Upper lobe of right lung (tissue), 1 donor: ENCODE measurements around the gene ERC1. TPM values are rescaled to one million over a fixed set of nuclear protein-coding genes. Genes with fewer than 3 reads are reported as not detected.

Source experiments
- ATAC-seq: fragments of 200-7000 bp; cut with Tn5 transposase; one replicate; pipeline ENCODE4 v1.9.1; 2020; ENCODE audit warnings: mild to moderate bottlenecking, moderate library complexity
- DNase-seq: peaks from one replicate; pipeline ENCODE4 v3.0.0-alpha.2; 2020
- H3K27ac ChIP-seq: fragments of 200-600 bp; one replicate; pipeline ENCODE4 v1.8.0; 2022
- H3K27me3 ChIP-seq: fragments of 200-600 bp; one replicate; pipeline ENCODE4 v1.8.0; 2022; ENCODE audit warnings: mild to moderate bottlenecking
- H3K36me3 ChIP-seq: fragments of 200-600 bp; one replicate; pipeline ENCODE4 v1.8.0; 2022
- H3K4me1 ChIP-seq: fragments of 200-600 bp; one replicate; pipeline ENCODE4 v1.8.0; 2022
- H3K4me3 ChIP-seq: fragments of 200-600 bp; one replicate; pipeline ENCODE4 v1.8.0; 2022; ENCODE audit warnings: mild to moderate bottlenecking
- H3K9me3 ChIP-seq: fragments of 200-600 bp; one replicate; pipeline ENCODE4 v1.8.0; 2022
- intact Hi-C: fragments of 100-400 bp; cut with DNase I; formaldehyde crosslinking; loops from one replicate; pipeline ENCODE4 v1.11.0; 2022
- total RNA-seq: library from RNA; stranded (reverse); fragmentation: NEBNext Ultra II Directional; extraction: Animal tissue kit (Norgen Biotek cat#: 25700); gene quantifications from one replicate; pipeline ENCODE4 v1.2.1, GENCODE V29; 2021
- TF ChIP-seq, protein P1 (sequence below): fragments of 200-600 bp; IDR thresholded peaks from one replicate; pipeline ENCODE4 v1.8.0; 2022; ENCODE audit warnings: antibody characterized with exemption
- donor health status: DM: no; HTN: yes; CAD: no; lungs with severe emphysema.

The ERC1 gene
- total RNA-seq, 1 donor from 2014 or later = 54.3 TPM

DNA sequence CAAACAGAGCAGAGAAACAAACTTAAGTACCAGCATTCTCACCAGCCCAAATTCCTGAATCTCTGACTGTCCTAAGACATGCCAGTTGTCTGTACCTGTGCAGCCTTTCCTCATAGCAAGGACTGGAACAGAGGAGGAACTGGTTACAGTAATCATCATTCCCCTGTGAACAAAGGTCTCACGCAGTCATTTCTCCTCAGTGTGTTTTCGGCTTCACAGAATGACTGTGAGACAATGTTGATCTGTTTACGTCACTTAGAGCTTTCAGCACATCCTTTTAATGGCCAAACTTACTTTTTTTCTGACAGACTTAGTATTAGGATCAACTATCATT, 434.3 kb downstream of the ERC1 start:
- H3K36me3 ChIP-seq = no peaks in the 10 kb centered on the region
- no peak overlapping the region for H3K27ac ChIP-seq
- DNase-seq (no peak), ATAC-seq (no peak)
- no peaks in the 10 kb centered on the region for H3K27me3 ChIP-seq
- TF ChIP-seq, protein P1, sequence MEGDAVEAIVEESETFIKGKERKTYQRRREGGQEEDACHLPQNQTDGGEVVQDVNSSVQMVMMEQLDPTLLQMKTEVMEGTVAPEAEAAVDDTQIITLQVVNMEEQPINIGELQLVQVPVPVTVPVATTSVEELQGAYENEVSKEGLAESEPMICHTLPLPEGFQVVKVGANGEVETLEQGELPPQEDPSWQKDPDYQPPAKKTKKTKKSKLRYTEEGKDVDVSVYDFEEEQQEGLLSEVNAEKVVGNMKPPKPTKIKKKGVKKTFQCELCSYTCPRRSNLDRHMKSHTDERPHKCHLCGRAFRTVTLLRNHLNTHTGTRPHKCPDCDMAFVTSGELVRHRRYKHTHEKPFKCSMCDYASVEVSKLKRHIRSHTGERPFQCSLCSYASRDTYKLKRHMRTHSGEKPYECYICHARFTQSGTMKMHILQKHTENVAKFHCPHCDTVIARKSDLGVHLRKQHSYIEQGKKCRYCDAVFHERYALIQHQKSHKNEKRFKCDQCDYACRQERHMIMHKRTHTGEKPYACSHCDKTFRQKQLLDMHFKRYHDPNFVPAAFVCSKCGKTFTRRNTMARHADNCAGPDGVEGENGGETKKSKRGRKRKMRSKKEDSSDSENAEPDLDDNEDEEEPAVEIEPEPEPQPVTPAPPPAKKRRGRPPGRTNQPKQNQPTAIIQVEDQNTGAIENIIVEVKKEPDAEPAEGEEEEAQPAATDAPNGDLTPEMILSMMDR = no peak
- H3K9me3 ChIP-seq = peaks cover 6% of the 10 kb centered on the region
- intact Hi-C loops = no loop called here
- H3K4me3 ChIP-seq = no peak overlapping the region
- no peaks in the 10 kb centered on the region for H3K4me1 ChIP-seq

DNA sequence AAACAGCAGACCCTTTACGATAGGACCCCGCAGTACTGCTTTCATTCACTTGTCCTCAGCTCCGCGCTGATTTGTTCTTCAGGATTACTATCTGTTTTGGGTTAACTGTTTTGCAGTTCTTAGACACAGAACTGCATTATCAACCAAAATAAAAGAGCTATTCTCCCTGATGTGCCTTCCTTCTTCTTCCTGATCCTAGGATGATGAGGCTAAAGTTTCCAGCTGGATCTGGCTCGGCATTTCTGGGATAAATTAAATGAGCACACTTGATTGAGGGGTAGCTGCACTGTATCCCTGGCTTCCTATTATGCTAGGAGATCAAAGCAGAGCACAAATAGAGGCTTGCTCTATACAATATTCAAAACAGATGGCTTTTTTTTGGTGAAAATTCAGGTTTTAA, 437.6 kb downstream of the ERC1 start:
- TF ChIP-seq, protein P1 = no peak
- ATAC-seq (no peak), DNase-seq (no peak)
- intact Hi-C loops = no loop called here
- Histone ChIP-seq H3K4me1 (no peaks in the 10 kb centered on the region), H3K9me3 (no peaks in the 10 kb centered on the region), H3K4me3 (no peak overlapping the region), H3K27ac (no peak overlapping the region), H3K27me3 (no peaks in the 10 kb centered on the region), H3K36me3 (no peaks in the 10 kb centered on the region)

GRCh38 chr12:1429980-1430379, 439.0 kb downstream of the ERC1 start:
- H3K27ac ChIP-seq = no peak overlapping the region
- no peak for DNase-seq
- no peaks in the 10 kb centered on the region for H3K9me3 ChIP-seq
- no peaks in the 10 kb centered on the region for H3K27me3 ChIP-seq
- TF ChIP-seq, protein P1 = no peak
- no peaks in the 10 kb centered on the region for H3K36me3 ChIP-seq
- intact Hi-C loops = no loop called here
- peak; percentile 62 for ATAC-seq
- H3K4me3 ChIP-seq = no peak overlapping the region
- H3K4me1 ChIP-seq = peaks cover under 1% of the 10 kb centered on the region

DNA sequence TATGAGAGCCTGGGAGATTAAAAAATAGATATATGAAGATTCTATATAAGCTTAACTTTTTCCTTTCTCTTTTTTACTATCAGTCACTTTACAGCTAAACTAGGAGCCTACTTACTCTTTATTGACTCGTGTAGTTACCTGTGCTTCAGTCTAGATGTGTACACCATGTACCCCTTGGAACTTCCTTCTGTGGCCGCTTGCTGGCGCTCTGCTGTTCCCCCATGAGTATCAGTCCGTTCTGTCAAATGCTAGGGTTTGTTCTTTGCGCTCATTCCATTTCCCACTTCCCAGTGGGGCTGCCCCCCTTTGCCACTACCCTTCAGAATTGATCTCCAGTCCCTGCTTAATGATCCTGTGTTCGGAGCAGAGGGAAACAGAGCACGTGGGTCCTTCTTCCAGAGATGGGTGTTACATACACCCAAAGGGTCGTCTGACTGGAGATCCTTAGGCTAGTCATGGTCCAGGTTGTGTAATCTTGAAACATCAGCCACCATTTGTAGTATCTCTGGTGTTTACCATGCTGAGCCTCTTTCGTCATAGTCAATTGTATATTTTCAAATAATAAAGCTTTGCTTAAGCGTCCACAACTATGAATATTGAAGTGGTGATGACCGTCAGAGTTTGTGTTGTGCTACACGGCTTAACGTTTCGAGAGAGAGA, 443.4 kb downstream of the ERC1 start:
- DNase-seq = no peak
- Histone ChIP-seq H3K4me1 (peaks cover 8% of the 10 kb centered on the region), H3K27me3 (no peaks in the 10 kb centered on the region), H3K27ac (no peak overlapping the region), H3K36me3 (no peaks in the 10 kb centered on the region), H3K4me3 (no peak overlapping the region), H3K9me3 (no peaks in the 10 kb centered on the region)
- TF ChIP-seq, protein P1 = no peak
- no peak for ATAC-seq
- intact Hi-C loops = no loop called here

GRCh38 chr12:1435044-1435443, 444.0 kb downstream of the ERC1 start:
- H3K27ac ChIP-seq = no peak overlapping the region
- no peak overlapping the region for H3K4me3 ChIP-seq
- no peak for ATAC-seq
- peaks cover 8% of the 10 kb centered on the region for H3K4me1 ChIP-seq
- TF ChIP-seq, protein P1 = no peak
- no peaks in the 10 kb centered on the region for H3K27me3 ChIP-seq
- no peak for DNase-seq
- intact Hi-C loops = no loop called here
- H3K36me3 ChIP-seq = no peaks in the 10 kb centered on the region
- no peaks in the 10 kb centered on the region for H3K9me3 ChIP-seq

- ATAC-seq (no peak), DNase-seq (no peak)
- Histone ChIP-seq H3K4me3 (no peak overlapping the region), H3K27ac (no peak overlapping the region), H3K36me3 (no peaks in the 10 kb centered on the region), H3K27me3 (no peaks in the 10 kb centered on the region), H3K4me1 (peaks cover 8% of the 10 kb centered on the region), H3K9me3 (no peaks in the 10 kb centered on the region)
- TF ChIP-seq, protein P1 = no peak
- intact Hi-C loops = no loop called here
Observed at GRCh38 chr12:1435456-1435855, 444.4 kb downstream of the ERC1 start.
